ENCODE data around the gene APOBEC3A. TPM values are rescaled to one million over a fixed set of nuclear protein-coding genes. Genes with fewer than 3 reads are reported as not detected.
A peak's percentile ranks its signal among the peaks of the same experiment; 100 is the strongest.

Gene APOBEC3A
- total and polyA plus RNA-seq, 2 of the 4 experiments (the other 2 are of a cell fraction): not detected

DNA sequence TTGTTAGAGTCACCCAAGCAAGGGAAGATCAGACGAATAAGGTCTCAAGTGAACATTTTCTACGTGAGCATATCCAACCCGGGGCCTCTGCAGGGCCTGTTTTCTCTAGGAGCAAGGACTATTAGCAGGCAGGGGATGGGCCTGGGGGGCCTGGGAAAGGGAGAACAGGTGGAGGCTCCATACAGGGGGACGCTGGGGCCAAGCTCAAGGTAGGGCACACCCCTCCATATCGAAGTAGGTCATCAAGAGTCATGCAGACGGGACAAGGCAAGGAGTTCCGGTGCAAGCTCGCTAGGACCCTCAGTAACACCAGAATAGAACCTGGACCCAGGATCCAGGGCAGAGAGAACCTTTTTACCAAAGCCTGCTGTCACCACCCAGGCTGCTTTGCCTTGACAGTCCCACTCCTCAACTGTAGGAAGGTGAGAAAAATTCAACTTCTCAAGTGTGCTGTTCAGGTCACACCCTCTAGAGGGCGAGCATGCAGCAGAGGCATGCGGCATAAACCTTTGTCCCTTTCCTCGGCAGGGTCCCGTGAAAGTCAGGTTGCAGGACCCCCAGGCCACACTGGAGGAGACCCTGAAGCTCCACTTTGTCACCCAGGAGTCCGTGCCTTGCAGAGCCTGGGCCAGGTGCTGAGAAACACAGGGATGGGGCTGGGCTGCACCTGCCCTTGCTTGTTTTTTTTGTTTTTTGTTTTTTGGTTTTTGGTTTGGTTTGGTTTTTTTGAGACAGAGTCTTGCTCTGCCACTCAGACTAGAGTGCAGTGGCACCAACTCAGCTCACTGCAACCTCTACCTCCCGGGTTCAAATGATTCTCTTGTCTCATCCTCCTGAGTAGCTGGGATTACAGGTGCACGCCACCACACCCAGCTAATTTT is 16.1 kb downstream of the APOBEC3A start:
- H3K79me1 ChIP-seq (ENCODE audit: low read depth in 1 of 2, low read length in 2 of 2): no peaks in the 10 kb centered on the region
- H4K8ac ChIP-seq (ENCODE audit: low read depth in 2 of 2, low read length in 2 of 2): no peak overlapping the region
- no peak overlapping the region for H3K27ac ChIP-seq (ENCODE audit: insufficient read depth, low read length)
- H3K27me3 ChIP-seq (ENCODE audit: control insufficient read depth, insufficient read depth, low read length): peaks cover 32% of the 10 kb centered on the region
- H3K9me1 ChIP-seq (ENCODE audit: insufficient read depth, low read length): no peaks in the 10 kb centered on the region
- no peak overlapping the region for H2BK20ac ChIP-seq (ENCODE audit: low read depth, low read length)
- no peak overlapping the region for H3K23ac ChIP-seq (ENCODE audit: low read depth, low read length)
- H3K18ac ChIP-seq (ENCODE audit: low read depth, low read length): no peak overlapping the region
- H2BK15ac ChIP-seq (ENCODE audit: low read depth, low read length): no peak overlapping the region
- peak overlapping the region; percentile 55 for H2AK9ac ChIP-seq (replicated peaks; ENCODE audit: low read depth, low read length, poor library complexity)
- dilution Hi-C loops (cut with HindIII; ENCODE audit: low sequenced_read_pairs, unreplicated experiment): no loop called here
- H4K5ac ChIP-seq (ENCODE audit: low read depth, low read length): no peak overlapping the region
- TF ChIP-seq RAD21 (IDR thresholded peaks at IDR 0.05; ENCODE audit: low read length): peak; percentile 70
- no peak for TF ChIP-seq RFX5 (IDR thresholded peaks at IDR 0.05; ENCODE audit: low read depth, low read length)
- no peak for TF ChIP-seq POLR2A (IDR thresholded peaks at IDR 0.05; ENCODE audit: low read depth, low read length)
- no peak for TF ChIP-seq MAFK (IDR thresholded peaks at IDR 0.05; ENCODE audit: low read depth, low read length)
- no peak for TF ChIP-seq MAZ (IDR thresholded peaks at IDR 0.05; ENCODE audit: borderline replicate concordance, low read depth, low read length)
- TF ChIP-seq, protein P1, sequence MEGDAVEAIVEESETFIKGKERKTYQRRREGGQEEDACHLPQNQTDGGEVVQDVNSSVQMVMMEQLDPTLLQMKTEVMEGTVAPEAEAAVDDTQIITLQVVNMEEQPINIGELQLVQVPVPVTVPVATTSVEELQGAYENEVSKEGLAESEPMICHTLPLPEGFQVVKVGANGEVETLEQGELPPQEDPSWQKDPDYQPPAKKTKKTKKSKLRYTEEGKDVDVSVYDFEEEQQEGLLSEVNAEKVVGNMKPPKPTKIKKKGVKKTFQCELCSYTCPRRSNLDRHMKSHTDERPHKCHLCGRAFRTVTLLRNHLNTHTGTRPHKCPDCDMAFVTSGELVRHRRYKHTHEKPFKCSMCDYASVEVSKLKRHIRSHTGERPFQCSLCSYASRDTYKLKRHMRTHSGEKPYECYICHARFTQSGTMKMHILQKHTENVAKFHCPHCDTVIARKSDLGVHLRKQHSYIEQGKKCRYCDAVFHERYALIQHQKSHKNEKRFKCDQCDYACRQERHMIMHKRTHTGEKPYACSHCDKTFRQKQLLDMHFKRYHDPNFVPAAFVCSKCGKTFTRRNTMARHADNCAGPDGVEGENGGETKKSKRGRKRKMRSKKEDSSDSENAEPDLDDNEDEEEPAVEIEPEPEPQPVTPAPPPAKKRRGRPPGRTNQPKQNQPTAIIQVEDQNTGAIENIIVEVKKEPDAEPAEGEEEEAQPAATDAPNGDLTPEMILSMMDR (conservative IDR thresholded peaks at IDR 0.05; ENCODE audit: low read depth, low read length): peak; percentile 74
- peak; percentile 43 for TF ChIP-seq SMC3 (IDR thresholded peaks at IDR 0.05; ENCODE audit: low read depth, low read length)
- no peak overlapping the region for H2BK5ac ChIP-seq (ENCODE audit: low read depth, low read length, poor library complexity, severe bottlenecking)
- no TSS peak for BruUV-seq (replicated peaks)
- intact Hi-C loops (cut with micrococcal nuclease): no loop called here
- no peak overlapping the region for H3K4ac ChIP-seq (ENCODE audit: low read depth, low read length)
- H2BK120ac ChIP-seq (ENCODE audit: low read depth, low read length): no peak overlapping the region
- H3K56ac ChIP-seq (ENCODE audit: extremely low read depth, insufficient read depth, low read length): no peak overlapping the region
- no peak overlapping the region for H4K91ac ChIP-seq (ENCODE audit: insufficient read depth, low read depth, low read length)
- ChIA-PET POLR2A (ENCODE audit: unreplicated experiment) (no interaction called here), CTCF (interaction anchor here (0.5 to 1.6 kb wide), 3 partner anchors 9 to 683 kb away, joined by 3 to 6 read pairs (median 4); partner anchors contain the start of gene APOBEC3B)
- no peaks in the 10 kb centered on the region for H3K4me1 ChIP-seq (ENCODE audit: control insufficient read depth, insufficient read depth, low read length)
- no peak overlapping the region for H3K14ac ChIP-seq (replicated peaks; ENCODE audit: low read depth, low read length)
- H3K9ac ChIP-seq (ENCODE audit: low read depth, low read length): no peak overlapping the region
- DNase-seq (peak; percentile 17), ATAC-seq (ENCODE audit: low read depth) (peak; percentile 81)
- peak overlapping the region; percentile 89 for H2AFZ ChIP-seq (replicated peaks; ENCODE audit: low read length, poor library complexity)
- H4K20me1 ChIP-seq (ENCODE audit: insufficient read depth, low read length): no peaks in the 10 kb centered on the region
- no peak overlapping the region for H2AK5ac ChIP-seq (ENCODE audit: low read depth, low read length)
- H3K4me3 ChIP-seq (ENCODE audit: insufficient read depth, low read depth, low read length): no peak overlapping the region
- H3K9me3 ChIP-seq (ENCODE audit: control insufficient read depth, insufficient read depth, low read length): peaks cover 4% of the 10 kb centered on the region
- no peaks in the 10 kb centered on the region for H3K36me3 ChIP-seq (ENCODE audit: control insufficient read depth, insufficient read depth, low read length)
- in situ Hi-C loops (cut with MboI; ENCODE audit: low sequenced_read_pairs): no loop called here
- 0% methylated on average over 4 of the region's 15 CpGs; no CpG with 5 or more reads in 1 of the 2 experiments for WGBS, 2 experiments (ENCODE audit: extremely low coverage in 2 of 2, insufficient read length in 1 of 2)
- H3K4me2 ChIP-seq (ENCODE audit: low read depth, low read length): no peak overlapping the region
